NCI-H1417 (cell line): ENCODE results near the gene TNFRSF12A.
"Not testable (repeated sequence)": the region's sequence is repeated elsewhere in the genome, so short reads cannot be mapped to it uniquely, and the experiment has no call there.

Experiments
- DNase-seq, 3 experiments: peaks; one replicate each; lab custom pipeline; 2025; lab: John Stamatoyannopoulos, UW

TNFRSF12A gene

DNA sequence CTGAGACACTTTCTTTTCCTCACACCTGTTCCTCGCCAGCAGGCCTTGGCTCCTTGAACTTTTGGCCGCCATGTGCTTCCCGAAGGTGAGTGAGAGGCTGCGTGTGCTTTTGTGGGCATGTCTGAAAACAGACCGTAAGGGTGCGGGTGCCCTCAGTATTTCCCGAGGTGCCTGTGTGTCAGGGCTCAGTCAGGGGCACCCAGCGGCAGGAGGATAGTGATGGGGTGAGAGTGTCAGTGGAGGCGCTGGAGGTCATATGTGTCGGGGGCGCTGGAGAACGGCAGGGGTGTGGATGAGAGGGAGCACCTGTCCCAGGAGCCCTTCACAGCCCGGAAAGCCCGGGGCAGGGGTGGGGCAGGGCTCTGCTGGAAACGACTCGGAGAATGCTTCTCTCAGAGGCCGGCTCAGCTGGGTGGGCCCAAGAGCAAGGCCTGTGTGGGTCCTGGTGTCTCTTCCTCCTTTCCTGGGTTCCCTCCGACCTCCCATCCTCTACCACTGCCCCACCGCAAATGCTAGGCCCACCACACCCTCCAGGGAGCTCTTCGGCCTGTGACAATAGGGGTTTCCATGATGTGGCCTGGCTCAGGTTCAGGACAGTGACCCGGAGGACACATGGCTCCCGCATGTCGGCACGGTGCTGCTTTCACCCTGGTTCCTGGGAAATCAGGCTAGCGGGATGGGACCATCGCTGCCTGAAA lies 45.7 kb downstream of the TNFRSF12A start:
- no peak for DNase-seq

DNA sequence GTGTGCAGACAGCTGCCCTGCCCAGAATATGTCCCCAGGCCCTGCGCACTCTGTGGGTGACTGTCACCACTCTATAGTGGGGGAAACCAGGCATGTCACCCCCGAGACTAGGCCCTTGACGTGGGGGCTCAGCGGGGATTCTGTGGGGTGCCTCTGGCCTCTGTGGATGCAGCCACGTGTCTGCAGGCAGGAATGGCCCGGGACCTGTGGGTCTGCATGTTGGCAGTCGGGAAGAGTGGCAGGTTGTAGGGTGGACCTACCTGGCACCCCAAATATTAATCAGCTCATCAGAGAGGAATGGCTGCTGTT lies 46.2 kb downstream of the TNFRSF12A start:
- DNase-seq: no peak

DNA sequence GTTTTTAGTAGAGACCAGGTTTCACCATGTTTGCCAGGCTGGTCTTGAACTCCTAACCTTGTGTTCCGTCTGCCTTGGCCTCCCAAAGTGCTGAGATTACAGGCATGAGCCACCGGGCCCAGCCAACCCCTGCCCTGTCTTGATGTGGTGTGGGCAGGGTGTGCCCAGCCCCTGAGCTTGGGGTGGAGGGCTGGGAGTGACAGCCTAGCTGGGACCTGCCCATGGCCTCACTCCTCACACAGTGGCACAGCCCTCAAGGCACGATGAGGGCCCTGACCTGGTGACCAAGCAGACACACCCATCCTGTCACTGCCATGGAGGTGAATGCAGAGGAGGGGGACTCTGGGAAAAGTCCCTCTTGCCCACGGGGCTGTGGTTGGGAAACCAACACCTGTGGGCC lies 48.3 kb downstream of the TNFRSF12A start:
- DNase-seq: no peak

DNA sequence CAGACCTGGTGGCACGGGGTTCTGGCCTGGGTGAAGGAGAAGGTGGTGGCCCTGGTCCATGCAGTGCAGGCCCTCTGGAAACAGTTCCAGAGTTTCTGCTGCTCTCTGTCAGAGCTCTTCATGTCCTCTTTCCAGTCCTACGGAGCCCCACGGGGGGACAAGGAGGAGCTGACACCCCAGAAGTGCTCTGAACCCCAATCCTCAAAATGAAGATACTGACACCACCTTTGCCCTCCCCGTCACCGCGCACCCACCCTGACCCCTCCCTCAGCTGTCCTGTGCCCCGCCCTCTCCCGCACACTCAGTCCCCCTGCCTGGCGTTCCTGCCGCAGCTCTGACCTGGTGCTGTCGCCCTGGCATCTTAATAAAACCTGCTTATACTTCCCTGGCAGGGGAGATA lies 49.0 kb downstream of the TNFRSF12A start:
- not testable (repeated sequence) for DNase-seq

DNA sequence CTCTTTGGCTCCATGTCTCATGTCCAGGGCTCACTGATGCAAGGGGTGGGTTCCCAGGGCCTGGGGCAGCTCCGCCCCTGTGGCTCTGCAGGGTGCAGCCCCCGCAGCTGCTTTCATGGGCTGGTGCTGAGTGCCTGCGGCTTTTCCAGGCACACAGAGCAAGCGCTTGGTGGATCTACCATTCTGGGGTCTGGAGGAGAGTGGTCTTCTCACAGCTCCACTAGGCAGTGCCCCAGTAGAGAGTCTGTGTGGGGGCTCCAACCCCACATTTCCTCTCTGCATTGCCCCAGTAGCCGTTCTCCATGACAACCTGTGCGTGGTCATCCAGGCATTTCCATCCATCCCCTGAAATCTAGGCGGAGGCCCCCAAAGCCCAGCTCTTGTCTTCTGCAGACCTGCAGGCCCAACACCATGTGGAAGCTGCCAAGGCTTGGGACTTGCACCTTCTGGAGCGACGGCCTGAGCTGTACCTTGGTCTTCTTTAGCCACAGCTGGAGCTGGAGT lies 50.5 kb downstream of the TNFRSF12A start:
- no peak for DNase-seq

DNA sequence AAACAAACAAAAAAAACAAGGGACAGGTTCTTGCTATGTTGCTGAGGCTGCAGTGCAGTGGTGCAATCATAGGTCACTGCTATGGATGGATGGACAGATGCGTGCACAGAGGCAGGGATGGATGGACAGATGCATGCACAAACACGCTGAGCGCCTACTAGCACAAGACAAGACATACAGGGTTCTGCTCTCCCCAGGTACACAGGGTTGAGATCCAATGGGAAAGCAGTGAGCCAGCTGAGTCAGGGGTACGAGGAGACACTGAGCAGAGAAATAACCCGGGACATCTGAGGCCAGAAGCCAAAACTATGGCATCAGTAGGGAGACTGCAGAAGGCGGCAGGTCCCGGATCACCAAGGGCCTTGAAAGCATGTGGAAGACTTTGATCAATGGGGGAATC lies 51.5 kb downstream of the TNFRSF12A start:
- DNase-seq: no peak
